Caco-2 (cell line): Measurements from ENCODE around the gene EPS15. TPM values are rescaled to one million over a fixed set of nuclear protein-coding genes. Genes with fewer than 3 reads are reported as not detected.

Experiments
- BruUV-seq: library from RNA; stranded (reverse); fragments of 400-500 nt; replicated peaks from 2 replicates; lab custom pipeline; 2021; lab: Mats Ljungman, UMichigan
- CTCF ChIA-PET: fragments of 300-600 bp; sonication (Branson Sonifier 250); formaldehyde crosslinking; loops from one replicate; lab custom pipeline; 2022; ENCODE audit warnings: antibody characterized with exemption; lab: Charles Lee
- POLR2A ChIA-PET: fragments of 300-600 bp; sonication (Branson Sonifier 250); formaldehyde crosslinking; loops from one replicate; lab custom pipeline; 2022; ENCODE audit warnings: antibody characterized with exemption; lab: Charles Lee
- DNase-seq, 2 experiments: peaks; one replicate each; pipeline versions ENCODE4 v3.0.0 to v3.0.0-alpha.2; 2020 to 2022
- H3K27me3 ChIP-seq: replicated peaks from 2 replicates; pipeline ENCODE4 v1.6.0; 2011; ENCODE audit warnings: low read length; ENCODE audit not compliant: control insufficient read depth, insufficient read depth
- H3K36me3 ChIP-seq: 2 replicates; pipeline ENCODE4 v1.5.1; 2011; ENCODE audit warnings: low read length; ENCODE audit not compliant: control insufficient read depth, insufficient read depth
- H3K4me1 ChIP-seq: fragments of 250-450 bp; sonication (Bioruptor Pico); 2 replicates; pipeline ENCODE4 v1.5.1; 2020; ENCODE audit warnings: mild to moderate bottlenecking
- H3K4me3 ChIP-seq: 2 replicates; pipeline ENCODE4 v1.5.1; 2011; ENCODE audit warnings: low read depth, mild to moderate bottlenecking, control low read depth, low read length
- H3K9me3 ChIP-seq: fragments of 250-450 bp; sonication (Bioruptor Pico); 2 replicates; pipeline ENCODE4 v1.5.1; 2020; ENCODE audit warnings: mild to moderate bottlenecking, moderate library complexity
- H3K27ac Mint-ChIP-seq: one replicate; pipeline ENCODE4 v1.8.0; 2022; ENCODE audit warnings: mixed read lengths; ENCODE audit not compliant: unreplicated experiment
- H3K27me3 Mint-ChIP-seq: one replicate; pipeline ENCODE4 v1.8.0; 2022; ENCODE audit warnings: mixed read lengths; ENCODE audit not compliant: insufficient read depth, unreplicated experiment
- H3K36me3 Mint-ChIP-seq: one replicate; pipeline ENCODE4 v1.8.0; 2022; ENCODE audit warnings: mild to moderate bottlenecking, mixed read lengths; ENCODE audit not compliant: insufficient read depth, unreplicated experiment
- H3K4me1 Mint-ChIP-seq: one replicate; pipeline ENCODE4 v1.8.0; 2022; ENCODE audit warnings: low read depth, mixed read lengths; ENCODE audit not compliant: unreplicated experiment
- H3K4me3 Mint-ChIP-seq: one replicate; pipeline ENCODE4 v1.8.0; 2022; ENCODE audit warnings: mild to moderate bottlenecking, moderate library complexity, mixed read lengths; ENCODE audit not compliant: unreplicated experiment
- H3K9me3 Mint-ChIP-seq: one replicate; pipeline ENCODE4 v1.8.0; 2022; ENCODE audit warnings: mixed read lengths; ENCODE audit not compliant: unreplicated experiment
- intact Hi-C: fragments of 100-400 bp; cut with micrococcal nuclease; formaldehyde crosslinking; loops from one replicate; pipeline ENCODE4 v1.10.0; 2022; ENCODE audit not compliant: unreplicated experiment
- total RNA-seq: library from RNA; stranded (reverse); gene quantifications from 2 replicates; pipeline ENCODE4 v1.2.3, GENCODE V29; 2022
- TF ChIP-seq, protein P1 (sequence below), 2 experiments: fragments of 200-600 bp in 1 of 2; IDR thresholded peaks; 1 replicate in 1 of 2; 2 replicates in 1 of 2; pipeline versions ENCODE4 v1.5.1 to v1.8.0; 2011 to 2022; ENCODE audit warnings: antibody characterized with exemption in 1 of 2, control low read depth in 1 of 2, inconsistent platforms in 1 of 2, low read depth in 1 of 2, low read length in 1 of 2, mild to moderate bottlenecking in 1 of 2, moderate library complexity in 1 of 2; ENCODE audit not compliant: insufficient read depth in 1 of 2, severe bottlenecking in 1 of 2, unreplicated experiment in 1 of 2

The EPS15 gene
- total RNA-seq, 1 experiment from 2014 or later: 41.5 TPM

DNA sequence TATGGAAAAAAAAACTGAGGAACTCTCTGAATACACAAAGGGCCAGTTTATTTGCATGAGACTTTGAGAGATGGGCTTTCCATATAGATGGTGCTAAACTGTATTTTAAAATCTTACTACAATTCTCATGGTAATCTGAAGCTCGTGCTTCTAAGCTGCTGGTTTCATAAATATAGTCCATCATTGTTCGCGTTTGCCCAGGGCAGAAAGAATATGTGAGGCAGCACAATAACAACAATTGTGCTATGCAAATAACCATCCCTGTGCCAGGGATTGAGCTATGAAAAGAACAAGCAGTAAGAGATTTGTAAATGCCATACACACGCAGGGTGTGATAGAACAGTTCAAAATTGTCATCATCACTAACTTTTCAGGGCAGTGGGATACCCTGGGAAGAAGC, 4.9 kb upstream of the EPS15 start:
- Histone ChIP-seq H3K4me1 (no peaks in the 10 kb centered on the region), H3K27me3 (no peaks in the 10 kb centered on the region), H3K9me3 (no peaks in the 10 kb centered on the region), H3K36me3 (no peaks in the 10 kb centered on the region), H3K4me3 (no peak overlapping the region)
- no TSS peak for BruUV-seq
- TF ChIP-seq, protein P1, sequence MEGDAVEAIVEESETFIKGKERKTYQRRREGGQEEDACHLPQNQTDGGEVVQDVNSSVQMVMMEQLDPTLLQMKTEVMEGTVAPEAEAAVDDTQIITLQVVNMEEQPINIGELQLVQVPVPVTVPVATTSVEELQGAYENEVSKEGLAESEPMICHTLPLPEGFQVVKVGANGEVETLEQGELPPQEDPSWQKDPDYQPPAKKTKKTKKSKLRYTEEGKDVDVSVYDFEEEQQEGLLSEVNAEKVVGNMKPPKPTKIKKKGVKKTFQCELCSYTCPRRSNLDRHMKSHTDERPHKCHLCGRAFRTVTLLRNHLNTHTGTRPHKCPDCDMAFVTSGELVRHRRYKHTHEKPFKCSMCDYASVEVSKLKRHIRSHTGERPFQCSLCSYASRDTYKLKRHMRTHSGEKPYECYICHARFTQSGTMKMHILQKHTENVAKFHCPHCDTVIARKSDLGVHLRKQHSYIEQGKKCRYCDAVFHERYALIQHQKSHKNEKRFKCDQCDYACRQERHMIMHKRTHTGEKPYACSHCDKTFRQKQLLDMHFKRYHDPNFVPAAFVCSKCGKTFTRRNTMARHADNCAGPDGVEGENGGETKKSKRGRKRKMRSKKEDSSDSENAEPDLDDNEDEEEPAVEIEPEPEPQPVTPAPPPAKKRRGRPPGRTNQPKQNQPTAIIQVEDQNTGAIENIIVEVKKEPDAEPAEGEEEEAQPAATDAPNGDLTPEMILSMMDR (IDR thresholded peaks at IDR 0.05; ENCODE audit: insufficient read depth in 1 of 2, low read depth in 1 of 2, low read length in 1 of 2, severe bottlenecking in 1 of 2, unreplicated experiment in 1 of 2): no peak
- no peak overlapping the region for H3K4me3 Mint-ChIP-seq
- H3K4me1 Mint-ChIP-seq: peaks cover 11% of the 10 kb centered on the region
- ChIA-PET CTCF (interaction anchor here (0.5 kb wide), 1 partner anchor 29 kb away, joined by 3 read pairs; no protein-coding TSS in a partner anchor), POLR2A (no interaction called here)
- no peaks in the 10 kb centered on the region for H3K9me3 Mint-ChIP-seq
- H3K27ac Mint-ChIP-seq: no peak overlapping the region
- no peaks in the 10 kb centered on the region for H3K27me3 Mint-ChIP-seq
- H3K36me3 Mint-ChIP-seq: peaks cover 7% of the 10 kb centered on the region
- intact Hi-C loops: no loop called here
- no peak for DNase-seq

DNA sequence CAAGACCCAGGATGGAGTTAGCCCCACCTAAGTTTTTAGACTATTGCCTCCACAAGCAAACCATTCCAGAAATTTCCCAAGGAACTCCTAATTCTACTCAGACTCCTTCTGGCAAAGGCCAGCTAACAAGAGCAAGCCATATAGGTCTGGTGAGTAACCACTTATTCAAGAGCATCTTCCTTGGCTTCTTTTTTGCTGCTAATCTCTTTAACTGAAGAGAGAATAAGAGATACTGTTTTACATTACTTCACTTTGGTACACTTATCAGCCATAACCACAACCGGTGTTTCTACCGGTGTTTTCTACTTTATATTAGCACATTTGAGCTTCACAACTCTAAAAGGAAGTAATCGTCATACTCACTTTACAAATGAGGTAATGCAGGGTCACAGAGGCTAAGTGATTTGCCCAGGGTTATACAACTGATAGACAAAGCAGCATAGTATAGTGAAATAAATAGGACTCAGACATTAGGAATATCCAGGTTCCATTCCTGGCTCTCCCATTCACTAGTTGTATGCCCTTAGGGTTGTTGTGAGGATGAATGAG, 1.7 kb upstream of the EPS15 start:
- no peak for DNase-seq
- Mint-ChIP-seq H3K9me3 (no peaks in the 10 kb centered on the region), H3K27me3 (no peaks in the 10 kb centered on the region), H3K4me3 (peak overlapping the region; percentile 95), H3K4me1 (peaks cover 11% of the 10 kb centered on the region), H3K27ac (no peak overlapping the region), H3K36me3 (peaks cover 15% of the 10 kb centered on the region)
- H3K27me3 ChIP-seq: no peaks in the 10 kb centered on the region
- TF ChIP-seq, protein P1 (IDR thresholded peaks at IDR 0.05; ENCODE audit: insufficient read depth in 1 of 2, low read depth in 1 of 2, low read length in 1 of 2, severe bottlenecking in 1 of 2, unreplicated experiment in 1 of 2): no peak
- H3K4me3 ChIP-seq: no peak overlapping the region
- no peaks in the 10 kb centered on the region for H3K36me3 ChIP-seq
- H3K9me3 ChIP-seq: no peaks in the 10 kb centered on the region
- peaks cover 12% of the 10 kb centered on the region for H3K4me1 ChIP-seq
- ChIA-PET POLR2A (no interaction called here), CTCF (interaction anchor here (1.2 kb wide), 1 partner anchor 14 kb away, joined by 3 read pairs; no protein-coding TSS in a partner anchor)
- intact Hi-C loops: no loop called here
- BruUV-seq: no TSS peak

DNA sequence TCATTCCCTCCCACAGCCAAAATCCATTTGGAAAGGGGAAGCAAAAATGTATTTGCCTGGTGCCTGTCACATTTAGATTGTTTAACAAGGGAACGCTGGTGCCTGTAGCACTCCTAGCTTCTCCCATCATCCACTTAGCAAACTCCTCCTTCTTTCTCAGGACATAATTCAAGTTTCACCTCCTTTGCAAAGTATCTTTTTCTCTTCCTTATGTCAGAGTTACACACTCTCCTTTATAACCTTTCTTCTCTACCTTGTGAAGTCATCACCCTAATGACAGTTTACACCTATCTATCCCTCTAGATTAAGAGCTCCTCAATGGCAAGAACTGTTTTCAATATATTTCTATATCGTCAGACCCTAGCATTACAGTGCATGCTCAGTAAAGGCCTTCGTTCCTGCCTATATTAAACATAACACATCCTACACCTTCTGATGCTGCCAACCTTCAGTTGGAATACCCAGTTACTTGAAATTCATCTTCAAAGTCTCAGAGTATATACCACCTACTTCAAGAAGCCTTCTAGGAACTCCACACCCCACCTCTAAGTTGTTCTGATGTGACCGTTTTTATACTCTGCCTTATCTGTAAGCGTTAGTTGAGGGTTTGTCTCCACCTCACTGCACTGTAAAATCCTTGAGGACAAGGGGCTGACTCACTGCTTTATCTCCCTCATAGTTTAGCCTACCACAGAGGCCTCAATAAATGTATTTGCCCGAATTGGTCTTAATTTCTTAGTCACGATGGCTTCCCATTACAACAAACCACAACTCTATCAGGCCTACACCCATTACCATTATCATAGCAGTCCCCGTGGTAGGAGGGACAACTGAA, 1.0 kb upstream of the EPS15 start:
- intact Hi-C loops: loop anchor here (2.0 kb wide), 1 partner anchor 109 kb away; no protein-coding TSS in a partner anchor
- TSS peak; percentile 28 for BruUV-seq
- peaks cover 15% of the 10 kb centered on the region for H3K36me3 Mint-ChIP-seq
- POLR2A ChIA-PET: no interaction called here
- peak overlapping the region; percentile 95 for H3K4me3 Mint-ChIP-seq
- no peaks in the 10 kb centered on the region for H3K9me3 Mint-ChIP-seq
- no peaks in the 10 kb centered on the region for H3K9me3 ChIP-seq
- no peaks in the 10 kb centered on the region for H3K27me3 Mint-ChIP-seq
- no peak for DNase-seq
- H3K27ac Mint-ChIP-seq: no peak overlapping the region
- CTCF ChIA-PET: interaction anchor here (2.3 kb wide), 1 partner anchor 15 kb away, joined by 12 read pairs; no protein-coding TSS in a partner anchor
- peaks cover 11% of the 10 kb centered on the region for H3K4me1 Mint-ChIP-seq
- H3K36me3 ChIP-seq: no peaks in the 10 kb centered on the region
- no peak overlapping the region for H3K4me3 ChIP-seq
- peaks cover 15% of the 10 kb centered on the region for H3K4me1 ChIP-seq
- TF ChIP-seq, protein P1 (IDR thresholded peaks at IDR 0.05; ENCODE audit: insufficient read depth in 1 of 2, low read depth in 1 of 2, low read length in 1 of 2, severe bottlenecking in 1 of 2, unreplicated experiment in 1 of 2): no peak
- H3K27me3 ChIP-seq: no peaks in the 10 kb centered on the region
